ENCODE measurements around the gene FAM53B.

The FAM53B gene

DNA sequence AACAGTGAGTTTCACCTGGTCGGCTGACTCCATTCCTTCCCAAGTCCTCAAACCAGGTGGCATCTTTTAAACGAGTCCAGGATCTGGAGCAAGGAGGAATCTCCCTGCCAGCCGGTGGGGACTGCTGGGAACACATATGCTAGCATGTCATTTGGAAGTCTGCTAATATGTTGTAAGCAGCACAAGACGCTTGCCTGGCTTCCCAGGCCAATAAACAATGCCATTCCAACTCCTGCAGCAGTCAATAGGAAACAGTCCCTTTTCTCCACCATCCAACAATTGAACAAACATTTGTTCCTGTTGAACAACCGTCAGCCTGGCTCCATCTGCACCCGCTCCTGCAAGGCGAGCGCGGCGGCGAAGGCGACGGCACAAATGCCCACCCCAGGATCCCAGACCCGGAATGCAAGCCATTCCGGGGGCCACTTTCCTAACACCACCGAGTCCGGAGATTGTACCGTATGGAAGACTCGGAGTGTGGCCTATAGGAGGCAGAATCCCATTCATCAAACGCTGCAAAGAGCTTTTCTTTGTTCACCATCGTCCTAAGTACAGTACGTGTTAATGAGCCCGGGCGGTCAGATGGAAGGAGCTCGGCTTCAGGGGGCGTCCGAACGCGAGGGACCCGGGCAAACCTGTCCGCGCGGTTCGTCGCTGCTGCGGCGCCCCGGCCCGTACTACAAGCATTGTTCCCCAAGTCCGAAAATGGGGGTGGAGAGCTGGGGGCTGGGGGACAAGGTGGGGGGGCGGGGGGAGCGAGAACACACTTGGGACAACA, 1.6 kb downstream of the FAM53B start:
- no peak for DNase-seq (ENCODE audit: low read depth in 2 of 2)

DNA sequence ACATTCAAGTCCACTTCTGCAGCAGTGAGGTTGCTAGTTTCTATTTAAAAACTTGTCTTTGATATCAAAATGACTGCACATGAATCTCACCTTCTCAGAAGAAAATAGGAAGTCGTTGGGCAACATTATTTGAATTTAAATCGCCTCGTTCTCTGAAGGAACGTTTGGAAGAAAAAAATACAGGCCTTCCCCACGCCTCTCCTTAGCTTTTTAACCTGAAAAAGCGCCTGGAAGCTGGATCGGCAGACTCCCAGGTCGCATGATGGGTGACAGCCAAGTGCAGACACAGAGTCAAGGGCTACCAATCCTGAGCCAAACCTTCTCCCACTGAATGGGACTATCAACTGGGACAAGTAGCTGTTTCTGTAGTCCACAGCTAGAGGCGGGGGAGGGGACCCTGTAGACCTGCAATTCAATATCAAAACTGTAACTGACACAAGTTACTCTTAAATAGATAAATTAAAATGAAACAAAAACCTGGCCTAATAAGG, 2.2 kb downstream of the FAM53B start:
- no peak for DNase-seq (ENCODE audit: low read depth in 2 of 2)

GRCh38 chr10:124741281-124741921, 2.8 kb downstream of the FAM53B start:
- peak in 1 of 2 experiments; percentile 29 for DNase-seq (ENCODE audit: low read depth in 2 of 2)

- no peak for DNase-seq (ENCODE audit: low read depth in 2 of 2)
These were observed 3.6 kb downstream of the FAM53B start for GRCh38 chr10:124740369-124741280.

DNA sequence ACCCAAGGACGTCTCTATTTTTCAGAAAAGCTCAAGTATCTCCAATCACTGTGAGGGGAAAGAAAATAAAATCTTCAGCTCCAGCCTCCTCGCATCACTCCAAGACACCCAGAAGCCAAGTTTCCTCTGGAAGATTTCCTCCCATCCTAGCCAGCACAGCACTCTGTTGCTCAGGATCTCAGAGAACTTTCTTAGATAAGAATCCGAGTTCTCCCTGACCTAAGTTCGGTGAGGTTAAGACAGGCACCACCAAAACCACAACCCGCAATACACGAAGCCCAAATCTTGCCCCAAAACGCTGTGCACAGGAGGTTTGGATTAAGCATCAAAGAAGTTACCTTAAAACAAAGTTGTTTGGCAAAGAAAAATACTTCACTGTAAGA, 4.2 kb downstream of the FAM53B start:
- no peak for DNase-seq (ENCODE audit: low read depth in 2 of 2)

DNA sequence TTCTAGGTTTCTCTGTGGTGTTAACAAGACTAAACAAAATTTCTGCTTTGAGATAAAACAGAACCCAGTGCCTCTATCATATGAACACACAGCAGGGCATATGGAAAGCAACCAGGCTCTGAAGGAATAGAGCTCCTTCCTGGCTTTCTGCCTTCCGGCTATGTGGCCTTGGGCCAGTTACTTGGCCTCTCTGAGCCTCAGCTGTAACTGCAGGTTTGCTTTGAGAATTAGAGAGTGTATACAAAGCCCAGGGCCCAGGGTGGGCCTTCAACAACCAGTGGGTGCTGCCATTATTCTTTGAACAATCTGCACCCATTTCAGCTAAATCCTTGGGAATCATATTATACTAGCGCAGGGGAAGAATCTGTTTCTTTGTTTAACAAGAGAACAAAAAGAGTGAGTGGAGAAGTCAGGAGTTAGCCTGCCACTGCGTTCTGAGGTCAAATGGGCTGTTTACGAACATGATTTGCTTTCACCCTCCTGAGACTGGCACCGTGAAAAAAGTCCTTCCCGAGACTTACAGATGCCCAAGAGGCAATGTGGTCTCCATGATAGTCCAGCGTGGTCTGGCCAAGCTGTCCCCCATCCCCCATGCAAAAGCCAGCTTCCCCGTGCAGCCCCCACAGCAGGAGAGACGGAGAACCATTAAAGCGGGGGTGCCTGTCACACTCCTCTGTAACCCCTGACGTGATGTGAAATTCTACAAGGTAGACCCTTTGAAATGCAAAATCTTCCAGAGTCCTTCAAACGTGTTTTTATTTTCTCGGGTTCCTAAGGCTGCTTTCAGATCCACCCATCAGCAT, 4.9 kb downstream of the FAM53B start:
- DNase-seq (ENCODE audit: low read depth in 2 of 2), result no peak

GRCh38 chr10:124738441-124738840, 5.7 kb downstream of the FAM53B start:
- no peak for DNase-seq (ENCODE audit: low read depth in 2 of 2)

DNA sequence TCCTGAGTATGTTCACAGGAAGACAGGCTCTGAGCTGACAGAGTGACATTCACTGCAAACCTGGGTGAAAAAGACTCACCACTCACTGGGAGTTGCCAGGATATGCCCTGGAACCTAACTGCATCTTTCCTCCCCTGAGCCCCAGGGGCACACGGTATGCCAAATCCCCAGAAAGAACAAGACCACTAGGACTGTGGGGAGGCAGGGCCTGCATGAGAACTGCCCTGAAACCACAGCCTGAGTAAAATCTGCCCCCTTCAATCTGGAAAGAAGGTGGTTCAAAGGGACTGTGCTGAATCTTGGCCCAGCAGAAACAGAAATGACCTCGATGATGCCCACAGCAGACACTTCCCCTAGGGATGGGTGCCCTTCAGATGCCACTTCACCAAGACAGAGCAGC, 6.5 kb downstream of the FAM53B start:
- DNase-seq (ENCODE audit: low read depth in 2 of 2), result no peak

DNA sequence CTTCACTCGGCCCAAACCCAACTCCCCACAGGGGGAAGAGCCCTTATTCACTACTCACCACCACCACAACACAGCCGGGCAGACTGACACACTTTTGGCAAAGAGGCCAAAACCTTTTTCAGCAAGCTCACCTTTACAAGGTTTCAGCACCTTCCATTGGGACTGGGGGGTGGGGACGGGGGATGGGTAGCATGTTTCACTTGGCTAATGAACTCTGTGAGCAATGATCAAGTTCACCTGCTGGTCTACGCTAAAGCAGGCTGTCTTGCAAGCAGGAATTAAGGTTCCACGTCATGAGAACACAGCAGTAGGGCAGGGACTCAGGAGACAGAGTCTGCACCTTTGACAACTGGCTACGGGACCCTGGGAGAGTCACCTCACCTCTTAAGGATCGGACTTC, 7.0 kb downstream of the FAM53B start:
- DNase-seq (ENCODE audit: low read depth in 2 of 2), result no peak

DNA sequence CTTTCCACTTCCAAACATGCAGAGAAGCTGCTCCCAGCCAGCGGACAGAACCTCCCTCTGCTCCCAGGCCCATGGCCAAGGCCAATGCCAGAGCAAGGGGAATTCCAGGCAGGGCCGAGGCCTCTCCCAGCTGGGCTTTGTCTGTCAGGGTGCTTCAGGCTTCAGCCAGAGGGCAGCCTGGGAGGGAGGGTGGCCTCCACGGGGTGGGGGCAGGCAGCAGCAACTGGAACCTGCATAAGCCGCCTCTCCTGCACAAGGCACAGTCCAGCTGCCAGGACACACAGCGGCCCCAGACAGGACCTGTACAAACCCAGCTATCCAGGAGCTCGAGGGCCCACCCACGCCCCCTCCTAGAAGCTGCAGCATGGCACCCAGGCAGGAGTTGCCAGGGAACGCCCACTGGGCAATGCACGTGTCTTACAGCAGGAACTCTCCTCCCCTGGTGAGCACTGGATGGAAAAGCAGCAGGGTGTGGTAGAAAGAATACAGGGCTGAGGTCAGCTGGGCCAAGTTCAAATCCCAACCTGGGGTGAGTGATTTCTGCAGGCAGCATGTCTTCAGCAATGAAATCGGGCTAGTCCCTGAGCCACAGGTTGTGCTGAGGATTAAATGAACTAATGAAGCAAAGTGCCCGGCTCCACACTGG, 7.6 kb downstream of the FAM53B start:
- DNase-seq (ENCODE audit: low read depth in 2 of 2), result no peak

DNA sequence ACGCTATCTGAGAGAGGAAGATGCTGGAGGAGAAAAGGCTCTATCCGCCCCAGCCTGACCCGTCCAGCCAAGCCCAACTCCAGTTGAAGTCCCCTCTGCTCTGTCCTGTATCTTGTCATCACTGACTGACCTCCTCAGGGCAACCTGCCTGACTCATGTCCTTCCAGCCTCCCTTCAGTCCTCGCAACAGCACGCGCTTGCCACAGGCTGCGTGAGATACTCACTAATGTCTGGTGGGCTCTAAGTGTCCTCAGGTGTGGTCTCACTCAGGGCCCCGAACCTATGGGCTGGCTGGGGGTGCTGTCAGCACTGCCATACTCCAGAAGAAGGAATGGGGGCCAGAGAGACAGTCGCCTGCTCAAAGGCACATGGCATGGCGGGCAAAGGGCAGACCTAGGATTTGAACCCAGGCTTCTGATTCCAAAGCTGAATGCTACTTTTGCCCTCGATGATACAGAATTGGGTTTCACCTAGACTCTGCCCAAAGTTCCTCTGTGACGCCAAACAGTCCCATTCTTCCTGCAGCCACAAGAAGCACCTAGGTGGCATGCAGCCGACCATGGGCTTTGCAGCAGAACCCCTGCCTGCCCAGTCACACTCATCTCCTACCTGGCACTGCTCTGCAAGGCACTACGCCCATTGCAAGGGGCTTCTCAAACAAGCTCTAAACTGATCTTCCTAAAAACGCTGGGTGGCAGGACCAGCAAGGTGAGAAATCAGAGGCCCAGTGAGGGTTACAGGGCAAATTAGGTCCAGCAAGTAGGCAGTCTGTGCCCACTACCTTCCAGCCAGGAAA, 8.5 kb downstream of the FAM53B start:
- no peak for DNase-seq (ENCODE audit: low read depth in 2 of 2)

DNA sequence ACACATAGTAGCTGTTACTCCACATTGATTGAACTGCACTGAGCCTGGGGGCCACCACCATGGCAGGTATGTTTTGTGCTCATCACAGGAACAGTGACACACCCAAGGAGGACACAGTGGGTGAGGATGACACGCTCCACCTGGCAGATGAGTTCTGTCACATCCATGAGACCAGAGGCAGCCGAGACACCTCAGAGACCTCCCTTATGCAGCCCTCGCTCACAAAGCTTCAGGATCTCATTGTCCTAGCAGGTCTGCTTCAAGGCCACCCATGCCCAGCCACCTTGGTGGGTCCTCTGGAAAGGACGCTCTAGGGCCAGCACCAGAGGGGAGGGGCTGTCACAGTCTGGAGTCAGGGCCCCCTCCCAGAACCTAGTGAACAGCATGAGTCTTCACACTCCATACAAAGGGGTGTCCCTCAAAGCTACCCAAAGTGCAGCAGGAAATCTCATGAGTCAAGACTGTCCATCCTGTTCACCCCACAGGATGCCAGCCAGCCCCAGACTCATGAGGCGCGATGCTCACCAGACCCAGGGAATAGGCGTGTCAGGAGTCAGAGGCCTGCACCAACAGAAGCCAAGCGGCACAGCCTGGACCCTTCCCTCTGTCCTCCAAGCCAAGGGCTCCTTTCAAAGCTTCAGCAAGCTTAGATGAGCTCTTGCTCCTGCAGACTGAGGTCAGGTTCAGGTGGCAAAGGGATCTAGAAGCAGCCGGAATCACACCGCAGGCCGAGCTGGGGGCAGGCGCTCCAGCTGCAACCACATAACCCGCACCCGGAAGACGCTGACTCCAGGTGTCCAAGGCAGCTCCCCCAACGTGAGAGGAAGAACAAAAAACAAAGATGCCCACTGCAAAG, 9.6 kb downstream of the FAM53B start:
- no peak for DNase-seq (ENCODE audit: low read depth in 2 of 2)

DNA sequence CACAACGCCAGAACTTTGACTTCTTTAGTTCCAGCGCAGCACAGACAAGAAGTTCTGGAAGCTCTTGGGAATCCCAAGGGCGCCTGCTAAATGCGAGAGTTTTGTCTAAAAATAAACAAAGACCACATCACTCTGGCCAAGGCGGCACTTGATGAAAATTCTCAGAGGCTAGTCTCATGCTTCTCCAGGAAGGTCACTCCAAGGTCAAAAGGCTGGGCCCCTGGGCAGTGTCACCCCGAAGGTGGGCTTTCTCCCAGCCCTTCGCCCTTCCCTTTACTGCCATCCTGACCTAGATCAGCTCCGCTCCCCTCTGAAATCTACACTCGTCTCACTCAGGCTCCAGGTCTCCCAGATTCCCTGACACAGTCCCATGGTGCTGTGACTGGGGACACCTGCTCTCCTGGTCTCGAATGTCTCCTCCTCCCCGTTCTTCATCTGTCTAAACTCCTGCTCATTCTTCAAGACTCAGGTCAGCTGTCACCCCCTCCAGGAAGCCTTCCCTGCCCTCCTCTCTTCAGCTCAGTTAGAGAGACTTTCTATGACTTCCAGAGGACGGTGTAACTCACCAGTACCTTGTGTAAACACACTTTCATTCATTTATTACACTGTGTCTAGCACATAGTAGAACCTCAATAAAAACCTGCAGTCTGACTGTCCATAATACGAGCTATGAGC, 10.5 kb downstream of the FAM53B start:
- DNase-seq (ENCODE audit: low read depth in 2 of 2), result no peak

GRCh38 chr10:124732931-124733570, 11.1 kb downstream of the FAM53B start:
- DNase-seq (ENCODE audit: low read depth in 2 of 2), result no peak

DNA sequence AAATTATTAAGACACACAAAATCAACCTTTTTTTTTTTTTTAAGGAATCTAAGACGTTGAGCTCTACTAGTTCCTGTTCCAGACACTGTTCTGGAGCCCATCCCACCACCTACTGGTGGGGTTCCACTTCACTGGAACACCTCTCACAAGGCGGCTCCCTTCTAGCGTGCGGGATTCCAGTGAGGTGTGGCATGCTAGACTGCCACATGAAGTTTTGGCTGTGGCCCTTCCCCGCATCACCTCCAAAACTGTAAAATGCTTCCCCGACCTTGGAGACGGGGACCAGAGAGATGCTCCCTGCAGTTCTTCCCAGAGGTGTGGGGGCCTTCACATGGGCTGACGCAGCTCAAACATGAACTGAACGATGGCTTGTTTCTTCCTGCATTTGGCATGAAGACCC, 12.6 kb downstream of the FAM53B start:
- DNase-seq (ENCODE audit: low read depth in 2 of 2), result no peak

- DNase-seq (ENCODE audit: low read depth in 2 of 2), result no peak
These were observed 13.4 kb downstream of the FAM53B start for GRCh38 chr10:124730790-124731189.

DNA sequence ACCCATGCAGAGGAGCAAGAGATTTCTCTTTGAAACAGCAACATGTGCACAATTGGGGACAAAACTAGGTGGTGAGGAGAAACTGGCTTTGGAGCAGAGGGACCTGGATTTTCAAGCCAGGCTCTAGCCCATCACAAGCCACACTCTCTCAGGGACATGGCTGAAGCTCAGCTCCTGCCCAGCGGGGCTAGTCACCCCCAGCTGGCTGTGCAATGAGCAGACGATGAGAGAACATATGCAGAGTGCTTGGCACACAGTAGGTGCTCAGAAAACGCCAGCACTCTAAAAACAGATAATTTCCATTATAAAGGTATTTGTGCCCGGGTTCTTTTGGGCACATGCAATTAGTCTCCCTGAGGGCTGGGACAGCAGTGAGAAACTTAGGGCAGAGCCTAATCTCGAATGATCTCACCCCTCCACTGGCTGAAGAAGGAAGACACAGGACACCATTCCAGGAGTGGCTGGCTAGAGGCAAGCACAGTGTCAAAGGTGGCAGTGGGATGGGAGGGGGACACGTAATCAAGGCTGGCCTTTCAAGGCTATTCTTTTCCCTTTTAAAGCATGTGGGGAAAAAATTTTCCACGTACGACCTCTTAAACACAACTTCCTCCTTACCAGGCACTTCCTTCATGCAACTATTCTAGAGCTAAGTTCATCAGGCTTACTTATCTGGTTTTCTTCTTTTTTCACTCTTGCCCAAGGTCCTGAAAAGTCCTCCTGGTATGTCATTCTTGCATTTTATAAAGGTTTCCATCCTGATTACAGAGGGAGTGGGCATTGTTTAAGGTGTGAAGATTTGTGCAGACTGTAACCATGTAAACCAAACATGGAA, 15.1 kb downstream of the FAM53B start:
- no peak for DNase-seq (ENCODE audit: low read depth in 2 of 2)
